Caki2 (cell line): ENCODE data around the gene KCNG2. TPM values are rescaled to one million over a fixed set of nuclear protein-coding genes. Genes with fewer than 3 reads are reported as not detected.

Experiments
- DNase-seq: peaks from one replicate; pipeline ENCODE4 v3.0.0-alpha.2; 2015; ENCODE audit warnings: low read depth
- in situ Hi-C: cut with HindIII; loops from 2 replicates; pipeline ENCODE4 v1.10.0; 2016; ENCODE audit warnings: low sequenced_read_pairs, low pct_unique_long_range_greater_than_20kb, mixed read lengths
- total RNA-seq: library from RNA; depleted of rRNA; stranded (reverse); fragments of >200 nt; shearing (Covaris generic); gene quantifications from 2 replicates; pipeline ENCODE4 v1.2.3, GENCODE V29; 2014; ENCODE audit warnings: low replicate concordance

The KCNG2 gene
- total RNA-seq, 1 experiment from 2014 or later, result not detected

DNA sequence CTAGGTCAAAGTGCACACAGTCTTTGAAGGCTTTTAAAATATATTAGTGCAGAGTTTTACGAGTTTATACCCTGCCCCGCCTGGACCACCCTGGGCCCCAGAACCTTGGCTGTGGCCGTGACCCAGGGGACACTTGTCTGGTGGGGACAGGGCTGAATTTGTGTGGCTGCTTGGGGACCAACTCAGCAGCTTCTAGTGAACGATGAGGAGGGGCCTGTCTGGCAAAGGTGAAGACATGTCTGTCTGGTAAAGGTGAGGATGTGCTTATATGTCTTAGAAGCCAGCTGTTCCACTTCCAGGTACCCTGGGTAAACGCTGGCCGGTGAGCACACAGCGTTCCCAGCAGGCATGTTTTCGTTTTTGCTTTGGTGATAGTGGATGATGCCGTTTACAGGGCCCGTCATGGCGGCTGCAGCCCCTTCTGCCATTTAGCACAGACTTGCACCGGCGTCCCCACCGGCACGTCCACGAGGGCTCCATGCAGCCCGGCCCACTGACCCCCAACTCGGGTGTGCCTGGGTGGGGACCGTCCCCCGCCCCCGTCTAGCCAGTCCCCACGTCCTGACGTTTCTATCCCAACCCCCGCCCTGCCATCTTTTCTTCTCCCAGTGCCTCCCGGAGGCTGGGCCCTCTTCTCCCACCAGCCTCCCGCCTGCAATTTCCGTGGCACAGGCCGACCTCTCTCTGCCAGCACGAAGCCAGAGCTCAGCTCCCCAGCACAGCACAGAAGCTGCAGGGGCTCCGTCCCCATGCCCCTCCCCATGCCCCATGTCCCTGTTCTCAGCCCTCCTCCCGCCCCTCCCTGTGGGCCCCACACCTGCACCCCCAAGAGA, 85.9 kb downstream of the KCNG2 start:
- in situ Hi-C loops, result no loop called here
- no peak for DNase-seq

DNA sequence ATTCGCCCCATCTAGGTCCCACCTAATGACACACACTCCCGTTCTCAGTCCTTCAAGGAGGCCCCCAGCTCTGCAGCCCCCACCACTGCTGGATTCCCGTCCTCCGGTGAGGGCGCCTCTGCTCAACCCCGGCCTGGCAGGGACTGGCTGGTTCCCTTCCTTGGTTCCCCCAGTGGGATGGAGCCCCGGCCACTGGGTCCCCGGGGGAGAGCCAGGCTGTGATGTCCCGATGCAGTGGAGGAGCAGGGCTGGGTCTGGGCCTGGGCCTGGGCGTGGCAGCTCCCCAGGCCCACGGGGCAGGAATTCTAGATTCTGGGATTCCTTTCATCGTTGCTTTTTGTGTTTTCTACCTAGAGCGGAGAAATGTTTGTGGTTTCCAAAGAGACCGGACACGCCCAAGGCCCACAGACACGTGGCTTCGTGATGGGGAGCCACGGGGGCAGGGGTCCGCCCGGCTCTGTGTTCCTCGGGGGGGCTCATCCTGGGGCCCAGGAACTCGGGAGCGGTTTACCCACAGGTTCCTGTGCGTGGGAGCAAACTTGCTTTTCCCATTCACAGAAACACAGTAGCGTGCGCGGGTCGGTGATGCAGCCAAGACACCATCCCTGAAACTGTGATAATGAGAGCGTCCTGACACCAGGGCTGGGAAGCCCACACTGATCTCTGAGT, 86.7 kb downstream of the KCNG2 start:
- in situ Hi-C loops, result no loop called here

DNA sequence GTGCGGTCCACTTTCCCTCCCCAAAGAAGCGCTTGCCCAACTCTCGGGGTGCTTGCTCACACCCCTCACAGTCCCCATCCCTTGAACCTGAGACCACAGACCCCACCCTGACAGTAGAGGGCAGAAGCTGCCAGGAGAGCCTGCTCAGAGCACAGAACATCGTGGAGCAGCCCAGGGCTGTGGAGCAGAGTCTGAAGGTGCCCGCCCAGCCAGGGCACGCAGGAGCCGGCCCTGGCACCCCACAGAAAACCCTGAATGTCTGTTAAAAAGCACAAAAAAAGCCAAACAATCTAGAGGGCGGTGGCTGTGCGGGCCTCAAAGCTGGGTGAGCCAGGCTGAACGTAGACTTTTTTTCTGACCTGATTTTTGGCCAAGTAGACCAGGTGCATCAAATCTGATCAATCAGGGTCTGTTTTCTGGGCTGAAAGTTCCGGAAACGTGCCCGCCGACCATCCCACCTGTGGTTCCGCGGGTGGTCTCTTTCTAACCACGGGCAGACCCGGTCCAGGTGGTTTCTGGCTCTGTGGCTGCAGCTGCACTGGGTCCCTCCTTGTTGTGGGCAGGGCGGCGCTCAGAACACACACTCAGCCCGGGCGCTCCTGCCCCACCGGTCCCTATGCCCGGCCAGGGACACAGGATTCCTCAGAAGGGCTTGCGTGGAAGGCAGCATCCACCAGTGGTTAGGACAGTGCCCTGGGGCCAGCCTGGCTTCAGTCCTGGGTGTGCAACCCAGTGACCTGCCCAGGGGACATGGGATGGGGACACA, 87.4 kb downstream of the KCNG2 start:
- in situ Hi-C loops, result no loop called here
- no peak for DNase-seq

More for the DNA sequence above, 86.7 kb downstream of the KCNG2 start:
- DNase-seq, result no peak

DNA sequence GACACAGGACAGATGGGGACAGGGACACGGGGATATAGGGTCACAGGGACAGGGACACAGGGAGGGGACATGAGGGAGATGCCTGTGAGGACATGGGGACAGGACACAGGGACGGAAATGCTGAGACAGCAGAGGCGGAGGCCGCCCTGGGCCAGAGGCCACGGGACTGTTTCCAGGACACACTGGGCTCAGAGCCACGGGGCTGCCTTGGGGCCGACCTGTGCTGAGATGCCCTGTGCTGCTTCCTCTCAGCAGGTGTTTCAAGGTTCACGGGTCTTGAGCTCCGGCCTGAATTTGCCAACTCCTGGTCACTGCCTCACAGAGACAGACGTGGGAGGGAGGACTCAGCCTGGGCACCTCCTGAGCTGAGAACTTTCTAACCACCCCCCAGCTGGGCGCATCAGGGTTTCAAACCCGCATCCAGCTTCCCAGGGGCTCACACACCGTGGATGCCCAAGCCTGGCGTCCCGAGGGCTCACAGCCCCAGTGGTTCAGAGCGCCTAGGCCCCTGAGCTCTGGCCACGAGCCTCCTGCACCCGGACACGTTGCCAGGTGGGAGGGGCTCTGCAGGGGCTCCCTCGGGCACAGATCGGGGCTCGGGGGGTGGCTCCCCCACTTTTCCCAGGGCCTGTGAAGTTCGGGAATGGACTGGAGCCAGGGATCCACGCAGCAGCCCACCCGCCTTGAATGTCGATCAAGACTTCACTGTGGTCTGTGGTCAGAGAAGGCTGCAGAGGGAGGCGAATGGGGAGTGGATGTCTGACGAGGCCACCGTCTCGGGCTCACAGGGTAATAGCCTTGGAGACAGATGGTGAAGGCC, 89.7 kb downstream of the KCNG2 start:
- in situ Hi-C loops, result no loop called here
- DNase-seq, result no peak

DNA sequence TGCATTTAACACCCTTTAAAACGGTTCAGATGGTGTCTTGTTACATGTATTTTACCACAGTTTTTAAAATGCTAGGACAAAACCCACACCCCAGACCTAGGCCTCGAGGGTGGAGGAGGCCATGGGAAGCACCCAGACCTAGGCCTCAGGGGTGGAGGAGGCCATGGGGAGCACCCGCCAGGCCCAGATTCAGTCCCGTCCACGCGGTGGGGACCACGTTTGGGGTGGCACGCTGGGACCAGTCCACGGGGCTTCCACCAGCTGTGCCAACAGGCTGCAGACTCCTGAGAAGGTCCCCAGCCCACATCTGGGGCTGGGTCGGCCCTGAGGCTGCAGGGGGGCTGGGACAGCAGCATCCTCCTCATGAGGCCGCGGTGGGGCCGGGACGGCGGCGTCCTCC, 90.3 kb downstream of the KCNG2 start:
- DNase-seq, result no peak
- in situ Hi-C loops, result no loop called here

DNA sequence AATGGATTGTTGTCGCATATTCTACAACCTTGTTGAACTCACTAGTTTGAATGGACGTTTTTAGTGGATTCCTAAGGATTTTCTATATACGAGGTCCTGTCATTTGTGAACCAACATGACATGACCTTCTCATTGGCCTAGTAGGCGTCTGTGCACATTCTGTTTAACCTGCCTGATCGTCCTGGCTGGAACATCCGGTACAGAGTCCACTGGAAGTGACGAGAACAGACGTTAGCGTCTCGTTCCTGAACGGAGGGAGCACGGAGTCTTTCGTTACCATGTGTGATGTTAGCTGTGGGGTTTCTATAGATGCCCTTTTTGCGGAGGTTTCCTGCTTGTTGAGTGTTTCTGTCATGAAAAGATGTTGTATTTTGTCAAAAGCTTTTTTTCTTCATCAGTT, 91.8 kb downstream of the KCNG2 start:
- in situ Hi-C loops, result no loop called here
- no peak for DNase-seq

DNA sequence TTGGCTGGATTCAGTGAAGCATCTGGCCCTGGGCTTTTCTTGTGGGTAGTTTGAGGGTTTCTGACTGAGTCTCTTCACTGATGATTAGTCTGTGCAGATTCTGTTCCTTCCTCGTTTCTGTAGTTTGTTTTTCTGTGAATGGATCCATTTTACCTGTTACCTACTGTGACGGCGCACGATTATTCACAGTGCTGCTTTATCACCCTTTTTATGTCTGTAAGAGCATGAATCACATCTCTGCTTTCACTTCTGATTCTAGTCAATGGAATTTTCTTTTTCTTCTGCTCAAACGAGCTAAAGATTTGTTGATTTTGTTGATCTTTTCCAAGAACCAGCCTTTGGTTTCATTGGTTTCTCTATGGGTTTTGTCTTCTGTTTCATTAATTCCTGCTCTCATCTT, 92.9 kb downstream of the KCNG2 start:
- in situ Hi-C loops, result no loop called here

DNA sequence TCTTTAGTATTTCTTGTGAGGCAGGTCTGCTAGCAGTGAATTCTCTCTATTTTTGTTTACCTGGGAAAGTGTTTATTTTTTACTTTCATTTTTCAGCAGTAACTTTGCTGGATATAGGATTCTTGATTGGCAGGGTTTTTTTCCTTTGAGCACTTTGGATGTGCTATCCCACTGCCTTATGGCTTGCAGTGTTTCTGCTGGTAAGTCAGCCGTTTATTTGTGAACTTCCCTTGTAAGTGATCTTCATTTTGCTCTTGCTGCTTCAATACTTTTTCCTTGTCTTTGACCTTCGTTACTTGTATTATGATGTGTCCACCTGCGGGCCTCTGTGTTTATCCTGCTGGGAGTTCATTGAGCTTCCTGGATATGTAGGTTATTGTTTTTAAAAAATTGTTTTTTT, 99.0 kb downstream of the KCNG2 start:
- DNase-seq, result no peak
- in situ Hi-C loops, result no loop called here

More for the DNA sequence above, 92.9 kb downstream of the KCNG2 start:
- DNase-seq, result no peak

DNA sequence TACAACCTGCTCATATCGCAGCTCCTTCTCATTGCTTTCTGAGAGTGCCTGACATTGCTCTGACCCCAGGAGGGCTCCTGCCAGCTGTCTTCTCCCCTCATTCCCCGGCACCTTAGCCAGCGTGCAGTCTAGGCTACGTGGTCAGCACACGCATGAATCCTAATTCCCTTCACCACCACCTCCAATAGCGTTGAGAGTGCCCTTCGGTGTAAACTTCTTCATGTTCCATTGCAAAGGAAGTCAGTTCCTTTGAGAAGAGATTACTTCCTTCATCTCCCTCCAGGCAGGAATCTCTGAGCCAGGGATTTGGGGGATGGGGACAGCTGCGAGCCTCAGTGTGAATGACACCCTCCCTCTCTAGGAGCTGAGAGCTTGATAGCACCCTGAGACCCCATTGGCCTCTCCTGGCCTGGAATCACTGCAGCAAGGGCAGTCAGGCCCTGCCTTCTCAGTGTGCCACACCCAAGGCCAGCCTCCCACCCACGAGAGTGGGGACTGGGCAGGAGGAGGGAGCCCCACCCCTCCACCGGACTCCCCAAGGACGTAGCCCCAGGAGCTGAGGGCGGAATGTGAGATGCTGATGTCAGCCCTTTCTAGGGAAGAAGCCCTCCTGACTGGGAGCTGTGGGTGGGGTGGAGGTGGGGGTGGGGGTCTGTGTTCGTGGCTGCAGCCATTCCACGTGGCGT, 100.3 kb downstream of the KCNG2 start:
- DNase-seq, result no peak
- in situ Hi-C loops, result no loop called here

DNA sequence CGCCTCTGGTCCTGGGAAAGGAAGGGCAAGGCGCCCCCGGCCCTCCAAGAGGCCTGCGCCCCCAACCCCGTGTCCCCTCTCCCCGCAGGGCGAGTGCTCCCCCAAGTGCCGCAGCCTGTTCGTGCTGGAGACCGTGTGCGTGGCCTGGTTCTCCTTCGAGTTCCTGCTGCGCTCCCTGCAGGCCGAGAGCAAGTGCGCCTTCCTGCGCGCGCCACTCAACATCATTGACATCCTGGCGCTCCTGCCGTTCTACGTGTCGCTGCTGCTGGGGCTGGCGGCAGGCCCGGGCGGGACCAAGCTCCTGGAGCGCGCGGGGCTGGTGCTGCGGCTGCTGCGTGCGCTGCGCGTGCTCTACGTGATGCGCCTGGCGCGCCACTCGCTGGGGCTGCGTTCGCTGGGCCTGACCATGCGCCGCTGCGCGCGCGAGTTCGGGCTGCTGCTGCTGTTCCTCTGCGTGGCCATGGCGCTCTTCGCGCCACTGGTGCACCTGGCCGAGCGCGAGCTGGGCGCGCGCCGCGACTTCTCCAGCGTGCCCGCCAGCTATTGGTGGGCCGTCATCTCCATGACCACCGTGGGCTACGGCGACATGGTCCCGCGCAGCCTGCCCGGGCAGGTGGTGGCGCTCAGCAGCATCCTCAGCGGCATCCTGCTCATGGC, 101.3 kb downstream of the KCNG2 start:
- in situ Hi-C loops, result no loop called here
- DNase-seq, result no peak

DNA sequence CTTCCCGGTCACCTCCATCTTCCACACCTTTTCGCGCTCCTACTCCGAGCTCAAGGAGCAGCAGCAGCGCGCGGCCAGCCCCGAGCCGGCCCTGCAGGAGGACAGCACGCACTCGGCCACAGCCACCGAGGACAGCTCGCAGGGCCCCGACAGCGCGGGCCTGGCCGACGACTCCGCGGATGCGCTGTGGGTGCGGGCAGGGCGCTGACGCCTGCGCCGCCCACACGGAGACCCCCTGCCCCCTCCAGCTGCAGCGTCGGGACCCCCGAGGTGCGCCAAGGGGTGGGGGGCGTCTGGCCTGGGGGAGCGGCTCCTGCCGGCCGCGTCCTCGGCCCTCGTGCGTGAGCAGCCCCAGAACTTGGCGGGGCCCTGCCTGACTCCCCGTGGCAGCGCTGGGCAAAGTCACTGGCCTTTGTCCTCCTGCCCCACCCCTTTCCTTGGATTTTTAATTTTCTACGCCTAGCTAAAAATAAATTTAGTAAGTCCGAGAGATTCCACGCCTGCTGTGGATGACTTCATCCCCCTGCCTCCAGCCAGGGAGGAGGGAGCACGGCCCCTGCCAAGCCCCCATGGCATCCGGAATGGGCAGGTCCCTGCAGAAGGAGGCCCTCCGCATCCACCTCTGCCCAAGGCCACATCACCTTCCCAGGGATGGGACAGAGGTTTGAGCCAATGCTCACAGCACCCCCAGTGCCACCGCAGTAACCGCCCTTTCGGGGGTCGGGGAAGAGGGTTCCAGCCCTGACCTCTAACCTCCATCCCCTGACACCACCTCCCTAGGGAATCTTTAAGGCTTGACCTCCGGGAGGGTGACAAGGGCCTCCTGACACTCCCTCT, 102.1 kb downstream of the KCNG2 start:
- no peak for DNase-seq
- in situ Hi-C loops, result no loop called here

DNA sequence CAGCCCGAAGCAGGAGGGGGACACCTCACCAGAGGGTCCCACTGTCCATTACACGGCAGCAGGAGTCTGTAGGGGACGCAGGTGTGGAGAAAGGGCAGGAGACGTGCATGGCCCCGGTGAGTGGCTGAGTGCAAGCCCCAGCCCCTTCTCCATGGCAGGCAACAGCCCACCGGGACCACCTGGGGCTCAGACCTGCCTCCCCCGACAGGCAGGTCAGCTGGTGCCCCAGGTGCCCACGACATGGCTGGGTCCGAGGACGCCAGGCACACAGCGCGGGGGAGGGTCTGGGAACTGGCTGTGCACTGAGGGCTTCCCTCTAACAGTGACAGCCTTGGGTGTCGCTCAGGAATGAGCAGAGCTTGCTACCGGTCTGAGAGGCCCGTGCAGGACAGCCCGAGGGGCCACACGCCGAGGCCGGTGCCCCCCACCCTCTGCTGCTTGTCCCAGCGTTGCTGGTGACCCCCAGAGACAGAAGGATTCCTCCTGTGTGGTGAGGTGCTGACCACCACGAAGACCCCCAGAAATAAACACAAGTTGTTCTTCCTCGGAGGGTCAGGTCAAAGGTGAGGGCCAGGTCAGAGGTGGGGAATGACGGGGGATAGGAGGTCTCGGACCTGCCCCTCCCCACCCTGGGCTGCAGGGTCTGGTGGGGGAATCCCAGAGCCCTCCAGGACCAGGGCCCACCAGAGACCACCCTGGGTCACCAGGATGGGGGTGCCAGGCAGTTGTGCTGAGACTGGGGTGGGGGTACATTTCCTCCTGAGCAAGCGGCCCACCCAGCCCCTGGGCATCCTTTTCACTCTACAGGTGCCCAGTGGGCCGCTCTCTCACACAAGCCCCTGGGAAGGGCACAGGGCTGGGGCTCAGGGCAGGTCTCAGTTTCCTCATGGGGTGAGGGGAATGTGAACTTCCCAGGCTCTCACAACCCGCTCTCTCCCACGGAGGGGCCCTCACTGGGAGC, 103.2 kb downstream of the KCNG2 start:
- in situ Hi-C loops, result no loop called here
- DNase-seq, result no peak

DNA sequence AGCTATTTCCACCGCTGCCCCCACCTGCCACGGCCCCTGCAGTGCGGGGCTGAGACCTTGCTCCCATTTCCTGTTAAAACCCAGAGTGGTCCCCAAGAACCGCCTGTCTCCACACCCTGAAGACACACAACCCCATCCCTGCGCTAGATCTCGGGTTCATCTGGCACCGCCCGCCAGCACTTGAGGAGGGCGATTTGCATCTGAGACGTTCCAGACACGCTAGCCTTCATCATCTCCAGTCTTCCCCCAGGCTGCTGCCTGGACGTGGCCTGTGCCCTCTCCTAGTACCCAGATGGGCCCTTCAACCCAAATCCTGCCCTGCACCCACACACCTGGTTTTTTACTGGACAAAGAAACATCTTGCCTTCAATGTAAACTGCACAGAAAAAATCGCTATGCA, 103.9 kb downstream of the KCNG2 start:
- in situ Hi-C loops, result no loop called here
- no peak for DNase-seq

DNA sequence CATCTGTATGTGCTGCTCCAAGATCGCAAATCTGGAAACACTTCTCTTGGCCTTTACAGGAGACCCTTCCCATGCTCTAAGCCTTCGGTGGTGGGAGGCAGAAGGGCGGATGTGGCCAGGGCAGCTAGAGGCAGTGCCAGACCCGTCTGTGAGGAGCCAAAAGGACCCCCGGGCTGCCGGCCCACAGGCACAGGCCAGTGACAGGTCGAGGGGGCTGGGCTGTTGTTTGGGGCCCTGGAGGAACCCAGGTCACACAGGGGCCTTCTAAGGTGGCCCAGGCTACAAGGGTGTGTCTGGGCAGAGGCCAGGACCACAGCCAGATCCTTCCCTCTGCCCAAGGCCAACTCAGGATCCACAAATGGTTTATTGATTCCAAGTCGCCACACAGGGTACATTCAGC, 104.3 kb downstream of the KCNG2 start:
- in situ Hi-C loops, result no loop called here
- no peak for DNase-seq

DNA sequence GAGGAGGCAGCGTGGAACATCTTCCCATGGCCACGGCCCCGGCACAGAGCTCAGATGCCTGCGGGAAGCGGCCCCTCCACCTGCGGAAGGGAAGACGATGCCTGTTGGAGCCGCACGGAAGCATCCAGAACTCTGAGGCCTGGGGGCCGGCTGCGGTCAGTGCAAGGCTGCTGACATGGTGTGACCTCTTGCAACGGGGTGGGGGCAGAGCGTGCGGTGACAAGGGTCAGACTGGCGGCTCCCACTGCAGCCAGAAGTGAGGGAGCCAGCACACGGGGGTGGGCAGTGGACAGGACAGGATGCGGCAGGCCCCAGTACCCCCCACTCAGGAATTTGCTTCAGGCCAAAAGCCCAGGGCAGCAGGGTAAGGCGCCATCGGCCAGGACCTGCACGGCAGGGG, 104.9 kb downstream of the KCNG2 start:
- DNase-seq, result no peak
- in situ Hi-C loops, result no loop called here
